Measurements from ENCODE around the gene BEX3. TPM values are rescaled to one million over a fixed set of nuclear protein-coding genes. Genes with fewer than 3 reads are reported as not detected.

The BEX3 gene
- total RNA-seq, 4 donors from 2014 or later: 117 to 215 (median 167) TPM

- TF ChIP-seq CTCF (IDR thresholded peaks at IDR 0.05): peak; percentile 33 to 70 (median 58)
- TF ChIP-seq EP300 (IDR thresholded peaks at IDR 0.05): no peak
- no peak for TF ChIP-seq POLR2AphosphoS5 (IDR thresholded peaks at IDR 0.05)
- no peak for TF ChIP-seq POLR2A (IDR thresholded peaks at IDR 0.05)
- WGBS, 2 donors (ENCODE audit: low coverage in 1 of 2): 0 to 11% methylated on average over 2 of the region's 2 CpGs
- Histone ChIP-seq H3K27ac (no peak overlapping the region), H3K4me1 (no peaks in the 10 kb centered on the region), H3K27me3 (peaks cover 3% of the 10 kb centered on the region), H3K9me3 (no peaks in the 10 kb centered on the region), H3K36me3 (no peaks in the 10 kb centered on the region), H3K4me3 (no peak overlapping the region)
- ATAC-seq: no peak
Measured at GRCh38 chrX:103343105-103343504, 33.2 kb upstream of the BEX3 start.

DNA sequence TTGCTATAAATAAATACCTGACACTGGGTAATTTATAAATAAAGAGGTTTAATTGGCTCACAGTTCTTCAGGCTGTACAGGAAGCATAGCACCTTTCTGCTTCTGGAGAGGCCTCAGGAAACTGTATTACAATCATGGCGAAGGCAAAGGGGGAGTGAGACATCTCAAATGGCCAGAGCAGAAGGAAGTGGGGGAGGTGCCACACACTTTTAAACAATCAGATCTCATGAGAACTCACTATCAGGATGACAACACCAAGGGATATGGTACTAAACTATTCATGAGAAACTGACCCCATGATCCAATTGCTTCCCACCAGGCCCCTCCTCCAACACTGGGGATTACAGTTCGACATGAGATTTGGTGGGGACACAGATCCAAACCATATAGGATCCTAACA, 31.7 kb upstream of the BEX3 start:
- peaks cover 8% of the 10 kb centered on the region for H3K27me3 ChIP-seq
- no peaks in the 10 kb centered on the region for H3K9me3 ChIP-seq
- ATAC-seq: no peak
- WGBS, 2 donors (ENCODE audit: low coverage in 1 of 2): 40 to 50% methylated on average over 1 of the region's 2 CpGs
- no peaks in the 10 kb centered on the region for H3K4me1 ChIP-seq
- TF ChIP-seq POLR2AphosphoS5 (IDR thresholded peaks at IDR 0.05): no peak
- no peak for TF ChIP-seq CTCF (IDR thresholded peaks at IDR 0.05)
- TF ChIP-seq EP300 (IDR thresholded peaks at IDR 0.05): no peak
- no peak for TF ChIP-seq POLR2A (IDR thresholded peaks at IDR 0.05)
- no peak overlapping the region for H3K4me3 ChIP-seq
- no peak overlapping the region for H3K27ac ChIP-seq
- H3K36me3 ChIP-seq: no peaks in the 10 kb centered on the region

DNA sequence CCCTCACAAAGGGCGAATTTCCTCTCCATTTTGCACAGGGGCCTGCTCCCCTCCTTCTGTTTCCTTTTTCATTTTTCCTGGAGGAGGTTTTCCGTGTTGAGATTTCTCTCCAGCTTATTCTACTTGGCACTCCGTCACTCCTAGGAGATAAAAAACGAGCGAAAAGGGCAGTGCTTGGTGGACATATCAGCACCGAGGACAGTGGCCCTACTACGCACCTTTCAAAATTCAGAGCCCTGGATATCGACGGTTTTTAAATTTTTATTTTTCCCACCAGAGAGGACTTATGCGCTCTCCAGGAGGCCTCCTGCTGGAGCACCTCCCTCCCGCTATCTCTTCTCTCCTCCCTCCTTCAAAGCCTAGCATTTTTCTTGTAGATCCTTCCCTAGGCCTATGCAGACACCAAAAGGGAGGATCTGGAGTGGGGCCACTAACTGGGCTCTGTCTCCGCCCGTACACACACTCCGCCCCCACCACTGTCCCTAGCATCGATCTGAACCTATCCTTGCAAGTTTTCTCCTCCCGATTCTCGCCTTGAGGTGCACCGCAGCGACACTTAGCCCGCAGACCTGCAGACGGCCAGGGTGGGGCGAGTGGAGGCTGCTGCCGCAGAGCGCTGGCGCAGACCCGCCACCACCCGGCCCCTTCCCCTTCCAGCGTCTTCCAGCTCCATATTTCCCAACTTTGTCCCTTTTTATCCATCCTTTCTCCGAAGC, 28.5 kb upstream of the BEX3 start:
- 31 to 35% methylated on average over 6 to 20 of the region's 29 CpGs for WGBS, 2 donors (ENCODE audit: low coverage in 1 of 2)
- Histone ChIP-seq H3K36me3 (no peaks in the 10 kb centered on the region), H3K9me3 (no peaks in the 10 kb centered on the region), H3K27me3 (peaks cover 8% of the 10 kb centered on the region), H3K27ac (no peak overlapping the region), H3K4me1 (no peaks in the 10 kb centered on the region), H3K4me3 (no peak overlapping the region)
- TF ChIP-seq EP300 (IDR thresholded peaks at IDR 0.05) (no peak), CTCF (IDR thresholded peaks at IDR 0.05) (no peak), POLR2AphosphoS5 (IDR thresholded peaks at IDR 0.05) (no peak), POLR2A (IDR thresholded peaks at IDR 0.05) (no peak)
- ATAC-seq: no peak

GRCh38 chrX:103356130-103356798, 20.1 kb upstream of the BEX3 start, which contains the start of gene TCEAL9:
TCEAL9 (plus strand) TSS chrX:103356506; CDS start chrX:103357685, 1,179 bp downstream.
- H3K4me3 ChIP-seq: peak within 1 kb of the TSS; percentile 67 to 100
- peak within 1 kb of the TSS; percentile 89 to 96 (median 91) for H3K27ac ChIP-seq
- H3K4me1 ChIP-seq: peaks cover 0 to 6% (median 0%) of the 10 kb centered on the region in 3 donors
- peak; percentile 93 for TF ChIP-seq POLR2AphosphoS5 (IDR thresholded peaks at IDR 0.05)
- TF ChIP-seq CTCF (IDR thresholded peaks at IDR 0.05): no peak
- peak; percentile 76 to 78 for TF ChIP-seq POLR2A (IDR thresholded peaks at IDR 0.05)
- no peak for TF ChIP-seq EP300 (IDR thresholded peaks at IDR 0.05)
- peak; percentile 90 for ATAC-seq
- no peaks in the 10 kb centered on the region for H3K9me3 ChIP-seq
- H3K36me3 ChIP-seq: no peaks in the 10 kb centered on the region
- WGBS, 2 donors (ENCODE audit: low coverage in 1 of 2): 0 to 30% methylated on average over 4 to 9 of the region's 18 CpGs
- H3K27me3 ChIP-seq: no peaks in the 10 kb centered on the region

Measured in gastroesophageal sphincter (tissue), 4 donors.